ENCODE results near the gene TSPAN19.

DNA sequence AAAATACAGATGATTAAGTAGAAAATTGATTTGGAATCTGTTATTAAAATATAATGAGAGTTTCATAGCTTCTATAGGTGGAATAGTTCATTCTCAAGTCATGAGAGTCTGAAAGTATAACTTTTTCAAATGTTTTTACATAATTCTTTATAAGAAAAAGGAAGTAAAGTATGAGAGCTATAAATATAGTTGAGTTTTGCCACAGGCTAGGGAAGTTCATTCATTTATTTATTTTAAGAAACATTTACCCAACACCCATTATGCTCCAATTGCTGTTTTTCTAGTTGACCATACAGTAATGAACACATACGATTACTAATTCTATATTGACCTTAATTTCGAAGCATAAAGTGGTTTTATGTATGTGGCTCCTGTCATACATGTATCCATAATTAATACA, 24.8 kb upstream of the TSPAN19 start:
- TF ChIP-seq, protein P1, sequence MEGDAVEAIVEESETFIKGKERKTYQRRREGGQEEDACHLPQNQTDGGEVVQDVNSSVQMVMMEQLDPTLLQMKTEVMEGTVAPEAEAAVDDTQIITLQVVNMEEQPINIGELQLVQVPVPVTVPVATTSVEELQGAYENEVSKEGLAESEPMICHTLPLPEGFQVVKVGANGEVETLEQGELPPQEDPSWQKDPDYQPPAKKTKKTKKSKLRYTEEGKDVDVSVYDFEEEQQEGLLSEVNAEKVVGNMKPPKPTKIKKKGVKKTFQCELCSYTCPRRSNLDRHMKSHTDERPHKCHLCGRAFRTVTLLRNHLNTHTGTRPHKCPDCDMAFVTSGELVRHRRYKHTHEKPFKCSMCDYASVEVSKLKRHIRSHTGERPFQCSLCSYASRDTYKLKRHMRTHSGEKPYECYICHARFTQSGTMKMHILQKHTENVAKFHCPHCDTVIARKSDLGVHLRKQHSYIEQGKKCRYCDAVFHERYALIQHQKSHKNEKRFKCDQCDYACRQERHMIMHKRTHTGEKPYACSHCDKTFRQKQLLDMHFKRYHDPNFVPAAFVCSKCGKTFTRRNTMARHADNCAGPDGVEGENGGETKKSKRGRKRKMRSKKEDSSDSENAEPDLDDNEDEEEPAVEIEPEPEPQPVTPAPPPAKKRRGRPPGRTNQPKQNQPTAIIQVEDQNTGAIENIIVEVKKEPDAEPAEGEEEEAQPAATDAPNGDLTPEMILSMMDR (IDR thresholded peaks at IDR 0.05): no peak
- TF ChIP-seq POLR2A (IDR thresholded peaks at IDR 0.05): no peak

All from adrenal gland (tissue), 5 donors.